ENCODE data around the gene NCKAP5. TPM values are rescaled to one million over a fixed set of nuclear protein-coding genes. Genes with fewer than 3 reads are reported as not detected.

NCKAP5 gene
- total RNA-seq, 1 experiment from 2014 or later = 3.2 TPM

GRCh38 chr2:132736059-132736458 lies 832.2 kb downstream of the NCKAP5 start:
- no TSS peak for BruUV-seq (replicated peaks)
- Histone ChIP-seq H3K27me3 (ENCODE audit: low read length) (no peaks in the 10 kb centered on the region), H4K20me1 (ENCODE audit: low read length) (no peaks in the 10 kb centered on the region), H3K36me3 (ENCODE audit: low read depth, low read length) (no peaks in the 10 kb centered on the region), H3K27ac (ENCODE audit: low read length) (no peak overlapping the region), H3K9ac (ENCODE audit: low read length) (no peak overlapping the region), H3K4me1 (ENCODE audit: insufficient read depth, low read length) (no peaks in the 10 kb centered on the region), H3F3A (ENCODE audit: low read length, unreplicated experiment) (no peaks in the 10 kb centered on the region), H2AFZ (ENCODE audit: low read length) (no peak overlapping the region), H3K9me2 (replicated peaks; ENCODE audit: low read length) (no peaks in the 10 kb centered on the region), H3K79me2 (ENCODE audit: low read length) (no peaks in the 10 kb centered on the region), H3K4me2 (ENCODE audit: low read length) (no peak overlapping the region), H3K9me3 (ENCODE audit: low read length) (no peaks in the 10 kb centered on the region), H3K4me3 (ENCODE audit: low read length) (no peak overlapping the region)
- POLR2A ChIA-PET (ENCODE audit: unreplicated experiment) = no interaction called here
- DNase-seq (no peak), ATAC-seq (no peak)
- TF ChIP-seq EZH2 (IDR thresholded peaks at IDR 0.05; ENCODE audit: low read length, unreplicated experiment) (no peak), EZH2phosphoT487 (IDR thresholded peaks at IDR 0.05; ENCODE audit: borderline replicate concordance, low read length) (no peak)
- TF ChIP-seq, protein P1, sequence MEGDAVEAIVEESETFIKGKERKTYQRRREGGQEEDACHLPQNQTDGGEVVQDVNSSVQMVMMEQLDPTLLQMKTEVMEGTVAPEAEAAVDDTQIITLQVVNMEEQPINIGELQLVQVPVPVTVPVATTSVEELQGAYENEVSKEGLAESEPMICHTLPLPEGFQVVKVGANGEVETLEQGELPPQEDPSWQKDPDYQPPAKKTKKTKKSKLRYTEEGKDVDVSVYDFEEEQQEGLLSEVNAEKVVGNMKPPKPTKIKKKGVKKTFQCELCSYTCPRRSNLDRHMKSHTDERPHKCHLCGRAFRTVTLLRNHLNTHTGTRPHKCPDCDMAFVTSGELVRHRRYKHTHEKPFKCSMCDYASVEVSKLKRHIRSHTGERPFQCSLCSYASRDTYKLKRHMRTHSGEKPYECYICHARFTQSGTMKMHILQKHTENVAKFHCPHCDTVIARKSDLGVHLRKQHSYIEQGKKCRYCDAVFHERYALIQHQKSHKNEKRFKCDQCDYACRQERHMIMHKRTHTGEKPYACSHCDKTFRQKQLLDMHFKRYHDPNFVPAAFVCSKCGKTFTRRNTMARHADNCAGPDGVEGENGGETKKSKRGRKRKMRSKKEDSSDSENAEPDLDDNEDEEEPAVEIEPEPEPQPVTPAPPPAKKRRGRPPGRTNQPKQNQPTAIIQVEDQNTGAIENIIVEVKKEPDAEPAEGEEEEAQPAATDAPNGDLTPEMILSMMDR (conservative IDR thresholded peaks at IDR 0.05; ENCODE audit: low read depth, low read length) = no peak
- intact Hi-C loops (cut with micrococcal nuclease) = no loop called here
- CTCF ChIA-PET = no interaction called here

GRCh38 chr2:132734961-132735360 lies 833.3 kb downstream of the NCKAP5 start:
- Histone ChIP-seq H3K9ac (ENCODE audit: low read length) (no peak overlapping the region), H3K4me1 (ENCODE audit: insufficient read depth, low read length) (no peaks in the 10 kb centered on the region), H3K4me2 (ENCODE audit: low read length) (no peak overlapping the region), H3K79me2 (ENCODE audit: low read length) (no peaks in the 10 kb centered on the region), H4K20me1 (ENCODE audit: low read length) (no peaks in the 10 kb centered on the region), H3K4me3 (ENCODE audit: low read length) (no peak overlapping the region), H2AFZ (ENCODE audit: low read length) (no peak overlapping the region), H3K36me3 (ENCODE audit: low read depth, low read length) (no peaks in the 10 kb centered on the region), H3K27ac (ENCODE audit: low read length) (no peak overlapping the region), H3F3A (ENCODE audit: low read length, unreplicated experiment) (no peaks in the 10 kb centered on the region), H3K9me3 (ENCODE audit: low read length) (no peaks in the 10 kb centered on the region), H3K9me2 (replicated peaks; ENCODE audit: low read length) (no peaks in the 10 kb centered on the region), H3K27me3 (ENCODE audit: low read length) (no peaks in the 10 kb centered on the region)
- intact Hi-C loops (cut with micrococcal nuclease) = no loop called here
- TF ChIP-seq EZH2phosphoT487 (IDR thresholded peaks at IDR 0.05; ENCODE audit: borderline replicate concordance, low read length) (no peak), EZH2 (IDR thresholded peaks at IDR 0.05; ENCODE audit: low read length, unreplicated experiment) (no peak)
- TF ChIP-seq, protein P1 (conservative IDR thresholded peaks at IDR 0.05; ENCODE audit: low read depth, low read length) = no peak
- ChIA-PET CTCF (no interaction called here), POLR2A (ENCODE audit: unreplicated experiment) (no interaction called here)
- no TSS peak for BruUV-seq (replicated peaks)
- no peak for DNase-seq
- ATAC-seq = no peak

GRCh38 chr2:132733094-132733493 lies 835.2 kb downstream of the NCKAP5 start:
- CTCF ChIA-PET = no interaction called here
- H3K4me2 ChIP-seq (ENCODE audit: low read length) = no peak overlapping the region

More at GRCh38 chr2:132733094-132733493, 835.2 kb downstream of the NCKAP5 start:
- H3K27ac ChIP-seq (ENCODE audit: low read length) = no peak overlapping the region
- POLR2A ChIA-PET (ENCODE audit: unreplicated experiment) = no interaction called here
- H3K27me3 ChIP-seq (ENCODE audit: low read length) = no peaks in the 10 kb centered on the region
- no peaks in the 10 kb centered on the region for H3K9me2 ChIP-seq (replicated peaks; ENCODE audit: low read length)
- ATAC-seq (no peak), DNase-seq (no peak)
- H2AFZ ChIP-seq (ENCODE audit: low read length) = no peak overlapping the region
- H3K4me1 ChIP-seq (ENCODE audit: insufficient read depth, low read length) = no peaks in the 10 kb centered on the region
- H3K4me3 ChIP-seq (ENCODE audit: low read length) = no peak overlapping the region
- H3K79me2 ChIP-seq (ENCODE audit: low read length) = no peaks in the 10 kb centered on the region
- intact Hi-C loops (cut with micrococcal nuclease) = no loop called here
- TF ChIP-seq EZH2 (IDR thresholded peaks at IDR 0.05; ENCODE audit: low read length, unreplicated experiment) (no peak), EZH2phosphoT487 (IDR thresholded peaks at IDR 0.05; ENCODE audit: borderline replicate concordance, low read length) (no peak)
- TF ChIP-seq, protein P1 (conservative IDR thresholded peaks at IDR 0.05; ENCODE audit: low read depth, low read length) = no peak
- no peak overlapping the region for H3K9ac ChIP-seq (ENCODE audit: low read length)
- H3K9me3 ChIP-seq (ENCODE audit: low read length) = no peaks in the 10 kb centered on the region
- no peaks in the 10 kb centered on the region for H3F3A ChIP-seq (ENCODE audit: low read length, unreplicated experiment)
- H4K20me1 ChIP-seq (ENCODE audit: low read length) = no peaks in the 10 kb centered on the region
- H3K36me3 ChIP-seq (ENCODE audit: low read depth, low read length) = no peaks in the 10 kb centered on the region
- BruUV-seq (replicated peaks) = no TSS peak

Measured in PC-3 (cell line).